CD14-positive monocyte (primary cell): ENCODE measurements around the gene COQ8A. TPM values are rescaled to one million over a fixed set of nuclear protein-coding genes. Genes with fewer than 3 reads are reported as not detected.

Experiments used
- DNase-seq, 3 donors: peaks; one replicate each; pipeline ENCODE4 v3.0.0-alpha.2; 2011 to 2022
- H2AFZ ChIP-seq: 2 replicates; pipeline ENCODE4 v1.6.0; 2012; ENCODE audit warnings: mild to moderate bottlenecking, low read depth, low read length, inconsistent platforms; ENCODE audit not compliant: insufficient read depth, poor library complexity, severe bottlenecking
- H3K27ac ChIP-seq, 2 donors: 1 replicate in 1 of 2; 2 replicates in 1 of 2; pipeline ENCODE4 v1.5.1; 2012 to 2013; ENCODE audit warnings: low read length in 2 of 2, control low read depth in 1 of 2, inconsistent platforms in 1 of 2, low read depth in 1 of 2, mild to moderate bottlenecking in 1 of 2
- H3K27me3 ChIP-seq, 2 donors: one replicate each; pipeline versions ENCODE4 v1.6.0 to v1.6.1; 2011 to 2013; ENCODE audit warnings: low read length in 2 of 2; ENCODE audit not compliant: control insufficient read depth in 2 of 2, insufficient read depth in 2 of 2
- H3K36me3 ChIP-seq, 2 donors: replicated peaks in 1 of 2; 1 replicate in 1 of 2; 2 replicates in 1 of 2; pipeline versions ENCODE4 v1.5.1 to v1.6.1; 2012 to 2013; ENCODE audit warnings: low read length in 2 of 2, control low read depth in 1 of 2, inconsistent platforms in 1 of 2, mild to moderate bottlenecking in 1 of 2; ENCODE audit not compliant: insufficient read depth in 2 of 2, control insufficient read depth in 1 of 2
- H3K4me1 ChIP-seq, 2 donors: 1 replicate in 1 of 2; 2 replicates in 1 of 2; pipeline versions ENCODE4 v1.5.1 to v1.6.1; 2012 to 2013; ENCODE audit warnings: low read length in 2 of 2, control low read depth in 1 of 2, inconsistent platforms in 1 of 2, mild to moderate bottlenecking in 1 of 2, moderate library complexity in 1 of 2; ENCODE audit not compliant: insufficient read depth in 2 of 2, control insufficient read depth in 1 of 2
- H3K4me2 ChIP-seq: replicated peaks from 2 replicates; pipeline ENCODE3; 2012; ENCODE audit warnings: low read length, moderate library complexity, mild to moderate bottlenecking; ENCODE audit not compliant: poor library complexity, severe bottlenecking; ENCODE audit errors: extremely low read depth
- H3K4me3 ChIP-seq, 3 experiments: fragments of 200-600 bp in 1 of 3; sonication (generic) in 1 of 3; replicated peaks in 1 of 3; 1 replicate in 2 of 3; 2 replicates in 1 of 3; pipeline ENCODE4 v1.5.1; 2011 to 2013; ENCODE audit warnings: low read length in 3 of 3, mild to moderate bottlenecking in 3 of 3, control low read depth in 2 of 3, low read depth in 2 of 3, inconsistent platforms in 1 of 3, moderate library complexity in 1 of 3
- H3K79me2 ChIP-seq: 2 replicates; pipeline ENCODE4 v1.6.0; 2012; ENCODE audit warnings: mild to moderate bottlenecking, control low read depth, inconsistent platforms, low read length, moderate library complexity; ENCODE audit not compliant: insufficient read depth
- H3K9ac ChIP-seq: 2 replicates; pipeline ENCODE4 v1.6.0; 2017; ENCODE audit warnings: low read length, mild to moderate bottlenecking; ENCODE audit not compliant: insufficient read depth, poor library complexity, severe bottlenecking
- H3K9me3 ChIP-seq, 2 donors: replicated peaks in 1 of 2; 1 replicate in 1 of 2; 2 replicates in 1 of 2; pipeline versions ENCODE4 v1.5.1 to v1.6.1; 2012 to 2013; ENCODE audit warnings: low read length in 2 of 2, control low read depth in 1 of 2; ENCODE audit not compliant: control insufficient read depth in 1 of 2, insufficient read depth in 1 of 2
- H4K20me1 ChIP-seq: 2 replicates; pipeline ENCODE4 v1.6.0; 2012; ENCODE audit warnings: mild to moderate bottlenecking, low read length, control low read depth, moderate library complexity; ENCODE audit not compliant: insufficient read depth
- H3K27ac Mint-ChIP-seq, 7 donors: one replicate each; pipeline ENCODE4 v1.8.0; 2020; ENCODE audit warnings: mild to moderate bottlenecking in 7 of 7, mixed read lengths in 7 of 7, moderate library complexity in 6 of 7, inconsistent platforms in 2 of 7
- H3K27me3 Mint-ChIP-seq, 3 donors: one replicate each; pipeline ENCODE4 v1.8.0; 2021 to 2022; ENCODE audit warnings: low read depth in 3 of 3, mild to moderate bottlenecking in 3 of 3, mixed read lengths in 3 of 3, moderate library complexity in 3 of 3, inconsistent platforms in 1 of 3
- H3K36me3 Mint-ChIP-seq, 2 donors: one replicate each; pipeline ENCODE4 v1.8.0; 2020; ENCODE audit warnings: mixed read lengths in 2 of 2, inconsistent platforms in 1 of 2, mild to moderate bottlenecking in 1 of 2
- H3K4me1 Mint-ChIP-seq: one replicate; pipeline ENCODE4 v1.8.0; 2020; ENCODE audit warnings: mild to moderate bottlenecking, mixed read lengths
- H3K4me3 Mint-ChIP-seq, 2 donors: one replicate each; pipeline ENCODE4 v1.8.0; 2020; ENCODE audit warnings: mild to moderate bottlenecking in 2 of 2, mixed read lengths in 2 of 2, moderate library complexity in 1 of 2
- H3K9me3 Mint-ChIP-seq, 7 donors: one replicate each; pipeline ENCODE4 v1.8.0; 2020 to 2022; ENCODE audit warnings: mixed read lengths in 7 of 7, mild to moderate bottlenecking in 6 of 7, moderate library complexity in 6 of 7, inconsistent platforms in 2 of 7
- WGBS: methylation state at CpG from one replicate; pipeline ENCODE4 v1.1.5; 2013; ENCODE audit warnings: missing lambda C conversion rate; ENCODE audit not compliant: insufficient coverage; 5-methylcytosine and 5-hydroxymethylcytosine counted together
- intact Hi-C, 2 donors: fragments of 100-400 bp; cut with micrococcal nuclease; formaldehyde crosslinking; loops; one replicate each; pipeline versions ENCODE4 v1.15.0 to v1.15.1; 2023
- polyA plus RNA-seq, 3 donors: library from polyadenylated mRNA; depleted of rRNA in 1 of 3; unstranded in 2 of 3; stranded (reverse) in 1 of 3; fragments of 300-500 nt in 2 of 3; fragments of >200 nt in 1 of 3; fragmentation: Illumina TruSeq in 2 of 3; gene quantifications; 1 replicate in 2 of 3; 2 replicates in 1 of 3; pipeline ENCODE4 v1.2.3, GENCODE V29; 2012 to 2021
- TF ChIP-seq, protein P1 (sequence below): fragments of 200-600 bp; IDR thresholded peaks from one replicate; pipeline ENCODE4 v1.8.0; 2022; ENCODE audit warnings: antibody characterized with exemption, mild to moderate bottlenecking

Gene COQ8A
- polyA plus RNA-seq, 3 donors: 33.1 to 44.7 (median 38.2) TPM

DNA sequence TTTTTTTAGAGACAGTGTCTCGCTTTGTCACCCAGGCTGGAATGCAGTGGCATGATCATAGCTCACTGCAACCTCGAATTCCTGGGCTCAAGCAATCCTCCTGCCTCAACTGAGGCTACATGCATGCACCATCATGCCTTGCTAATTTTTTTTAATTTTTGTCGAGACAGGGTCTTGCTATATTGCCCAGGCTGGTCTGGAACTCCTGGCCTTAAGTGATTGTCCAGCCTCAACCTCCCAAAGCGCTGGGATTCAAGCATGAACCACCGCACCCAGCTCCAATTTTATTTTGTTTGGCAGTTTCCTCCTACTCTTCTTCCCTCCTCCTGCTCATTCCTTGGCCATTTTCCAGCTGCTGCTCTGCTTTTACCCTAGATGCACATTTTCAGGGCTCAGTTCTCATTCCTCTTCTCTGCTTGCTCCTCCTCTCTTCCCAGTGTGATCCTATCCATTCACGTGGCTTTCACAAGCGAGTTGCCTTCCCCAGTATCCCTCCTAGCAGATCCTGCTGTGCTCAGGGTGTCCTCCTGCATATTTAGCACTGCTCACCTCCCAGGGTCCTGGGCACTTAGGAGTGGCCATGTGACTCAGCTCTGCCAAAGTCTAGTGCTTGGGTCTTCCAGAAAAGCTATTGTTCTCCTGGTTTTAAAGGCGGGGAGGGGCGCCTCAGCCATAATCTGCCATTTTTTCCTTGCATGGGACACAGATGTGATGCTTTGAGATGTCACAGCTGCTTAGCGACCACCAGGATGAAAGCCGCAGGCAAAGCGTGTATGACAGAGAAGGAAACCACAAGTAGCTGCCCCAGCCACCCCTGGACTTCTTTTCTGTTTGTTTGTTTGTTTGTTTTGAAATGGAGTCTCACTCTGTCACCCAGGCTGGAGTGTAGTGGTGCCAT is 36.0 kb upstream of the COQ8A start:
- Histone ChIP-seq H3K9me3 (no peaks in the 10 kb centered on the region), H3K79me2 (no peaks in the 10 kb centered on the region), H3K9ac (no peak overlapping the region), H3K27me3 (no peaks in the 10 kb centered on the region), H3K27ac (no peak overlapping the region), H3K36me3 (no peaks in the 10 kb centered on the region), H3K4me1 (no peaks in the 10 kb centered on the region), H3K4me2 (no peak overlapping the region), H3K4me3 (no peak overlapping the region), H4K20me1 (no peaks in the 10 kb centered on the region), H2AFZ (no peak overlapping the region)
- intact Hi-C loops: no loop called here
- DNase-seq: no peak
- no peak overlapping the region for H3K4me3 Mint-ChIP-seq
- TF ChIP-seq, protein P1, sequence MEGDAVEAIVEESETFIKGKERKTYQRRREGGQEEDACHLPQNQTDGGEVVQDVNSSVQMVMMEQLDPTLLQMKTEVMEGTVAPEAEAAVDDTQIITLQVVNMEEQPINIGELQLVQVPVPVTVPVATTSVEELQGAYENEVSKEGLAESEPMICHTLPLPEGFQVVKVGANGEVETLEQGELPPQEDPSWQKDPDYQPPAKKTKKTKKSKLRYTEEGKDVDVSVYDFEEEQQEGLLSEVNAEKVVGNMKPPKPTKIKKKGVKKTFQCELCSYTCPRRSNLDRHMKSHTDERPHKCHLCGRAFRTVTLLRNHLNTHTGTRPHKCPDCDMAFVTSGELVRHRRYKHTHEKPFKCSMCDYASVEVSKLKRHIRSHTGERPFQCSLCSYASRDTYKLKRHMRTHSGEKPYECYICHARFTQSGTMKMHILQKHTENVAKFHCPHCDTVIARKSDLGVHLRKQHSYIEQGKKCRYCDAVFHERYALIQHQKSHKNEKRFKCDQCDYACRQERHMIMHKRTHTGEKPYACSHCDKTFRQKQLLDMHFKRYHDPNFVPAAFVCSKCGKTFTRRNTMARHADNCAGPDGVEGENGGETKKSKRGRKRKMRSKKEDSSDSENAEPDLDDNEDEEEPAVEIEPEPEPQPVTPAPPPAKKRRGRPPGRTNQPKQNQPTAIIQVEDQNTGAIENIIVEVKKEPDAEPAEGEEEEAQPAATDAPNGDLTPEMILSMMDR: no peak
- H3K9me3 Mint-ChIP-seq: peaks cover 0 to 3% (median 0%) of the 10 kb centered on the region in 7 donors
- H3K27me3 Mint-ChIP-seq: no peaks in the 10 kb centered on the region
- no peaks in the 10 kb centered on the region for H3K4me1 Mint-ChIP-seq
- 98% methylated on average over 9 of the region's 12 CpGs for WGBS
- peaks cover 5 to 17% of the 10 kb centered on the region in 2 donors for H3K36me3 Mint-ChIP-seq
- peak overlapping the region in 2 of 7 donors; percentile 9 to 17 for H3K27ac Mint-ChIP-seq

DNA sequence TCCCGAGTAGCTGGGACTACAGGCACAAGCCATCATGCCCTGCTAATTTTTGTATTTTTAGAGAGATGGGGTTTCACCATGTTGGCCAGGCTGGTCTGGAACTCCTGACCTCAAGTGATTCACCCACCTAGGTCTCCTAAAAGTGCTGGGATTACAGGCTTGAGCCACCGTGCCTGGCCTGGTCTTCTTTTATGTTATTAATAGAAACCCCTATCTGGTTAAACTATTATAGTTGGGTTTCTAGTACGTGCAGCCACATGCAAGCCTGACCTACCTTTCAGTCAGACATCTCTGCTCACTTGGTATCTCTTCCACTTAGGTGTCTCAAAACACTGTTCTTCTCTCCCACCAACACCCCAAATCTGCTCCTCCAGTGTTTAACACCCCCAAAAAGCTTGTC is 35.3 kb upstream of the COQ8A start:
- H3K4me1 Mint-ChIP-seq: no peaks in the 10 kb centered on the region
- no peak for DNase-seq
- Histone ChIP-seq H3K9me3 (no peaks in the 10 kb centered on the region), H2AFZ (no peak overlapping the region), H3K27ac (no peak overlapping the region), H4K20me1 (no peaks in the 10 kb centered on the region), H3K4me1 (no peaks in the 10 kb centered on the region), H3K9ac (no peak overlapping the region), H3K27me3 (no peaks in the 10 kb centered on the region), H3K4me2 (no peak overlapping the region), H3K36me3 (no peaks in the 10 kb centered on the region), H3K4me3 (no peak overlapping the region), H3K79me2 (no peaks in the 10 kb centered on the region)
- peaks cover 5 to 14% of the 10 kb centered on the region in 2 donors for H3K36me3 Mint-ChIP-seq
- TF ChIP-seq, protein P1: no peak
- no CpG with 5 or more reads among the region's 3 CpGs for WGBS
- H3K27ac Mint-ChIP-seq: peak overlapping the region in 1 of 7 donors; percentile 76
- no peaks in the 10 kb centered on the region for H3K27me3 Mint-ChIP-seq
- H3K4me3 Mint-ChIP-seq: no peak overlapping the region
- H3K9me3 Mint-ChIP-seq: peaks cover 0 to 3% (median 0%) of the 10 kb centered on the region in 7 donors
- intact Hi-C loops: no loop called here
